GM23248 (cell line): Measurements from ENCODE around the gene PPP1R13B.

Experiments
- EZH2 ChIP-seq: fragments of 200-600 bp; sonication (generic); IDR thresholded peaks from 2 replicates; pipeline ENCODE4 v1.6.1; 2018; ENCODE audit warnings: antibody characterized with exemption, mild to moderate bottlenecking; ENCODE audit not compliant: insufficient read depth, poor library complexity, severe bottlenecking
- EZH2phosphoT487 ChIP-seq: fragments of 200-600 bp; sonication (generic); IDR thresholded peaks from 2 replicates; pipeline ENCODE4 v1.6.1; 2018; ENCODE audit warnings: antibody characterized with exemption, moderate library complexity, mild to moderate bottlenecking, low read depth; ENCODE audit not compliant: insufficient read depth

GRCh38 chr14:103738166-103738565 lies 109.2 kb downstream of the PPP1R13B start:
- no peak for TF ChIP-seq EZH2
- no peak for TF ChIP-seq EZH2phosphoT487
